NCI-H2196 treated with DMSO at 0.1 percent for 48 hours (cell line): Measurements from ENCODE around the gene TNRC6B.
A peak's percentile ranks its signal among the peaks of the same experiment; 100 is the strongest.

Experiments
- DNase-seq: peaks from one replicate; lab custom pipeline; 2025; ENCODE audit not compliant: unreplicated experiment; lab: John Stamatoyannopoulos, UW

Gene TNRC6B

DNA sequence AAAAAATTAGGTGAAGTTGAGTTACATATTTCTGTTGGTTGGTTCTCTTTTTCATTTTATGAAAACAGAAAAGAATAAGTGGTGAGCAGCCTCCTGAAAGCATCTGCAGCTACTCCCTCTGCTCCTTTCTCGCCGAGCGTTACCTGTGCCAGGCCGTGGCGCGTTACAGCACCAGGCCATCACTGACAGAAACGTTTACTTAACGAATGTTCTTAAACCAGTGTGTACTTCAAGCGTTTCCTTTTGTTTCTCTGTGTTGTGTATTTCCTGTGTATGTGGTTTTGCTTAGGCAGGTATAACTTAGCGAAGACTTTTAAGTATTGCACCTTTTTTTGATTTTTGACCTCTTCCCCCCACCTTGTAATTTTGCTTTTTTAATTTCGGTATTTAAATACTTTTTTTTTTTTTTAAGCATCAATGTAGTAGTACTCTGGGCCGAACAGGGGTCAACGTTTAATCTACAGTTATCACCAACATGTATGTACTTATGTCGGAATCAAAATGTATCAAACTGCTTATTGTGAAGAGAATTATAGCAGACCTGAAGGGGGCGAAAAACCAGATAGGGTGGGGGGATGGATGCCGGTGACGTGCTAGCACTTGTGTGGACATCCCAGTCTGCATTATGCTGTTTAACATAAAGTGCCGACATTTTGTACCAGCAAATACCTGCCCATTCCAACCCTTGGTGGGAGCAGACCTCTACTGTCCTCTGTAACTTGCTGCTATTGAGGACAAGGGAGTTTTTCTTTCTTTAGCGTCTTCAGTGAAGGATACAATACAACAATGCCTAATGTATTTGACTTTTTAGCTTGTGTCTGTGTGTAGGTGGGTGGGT is 147.0 kb downstream of the TNRC6B start:
- no peak for DNase-seq

- DNase-seq = no peak
Observed at GRCh38 chr22:40325315-40325714, 147.6 kb downstream of the TNRC6B start.

GRCh38 chr22:40326905-40327735 is 149.4 kb downstream of the TNRC6B start:
- peak; percentile 39 for DNase-seq

- no peak for DNase-seq
Observed at GRCh38 chr22:40328546-40329456, 151.1 kb downstream of the TNRC6B start.

GRCh38 chr22:40329466-40329865 is 151.7 kb downstream of the TNRC6B start:
- DNase-seq = no peak

GRCh38 chr22:40330086-40330485 is 152.4 kb downstream of the TNRC6B start:
- DNase-seq = no peak

GRCh38 chr22:40330615-40331014 is 152.9 kb downstream of the TNRC6B start:
- DNase-seq = no peak

DNA sequence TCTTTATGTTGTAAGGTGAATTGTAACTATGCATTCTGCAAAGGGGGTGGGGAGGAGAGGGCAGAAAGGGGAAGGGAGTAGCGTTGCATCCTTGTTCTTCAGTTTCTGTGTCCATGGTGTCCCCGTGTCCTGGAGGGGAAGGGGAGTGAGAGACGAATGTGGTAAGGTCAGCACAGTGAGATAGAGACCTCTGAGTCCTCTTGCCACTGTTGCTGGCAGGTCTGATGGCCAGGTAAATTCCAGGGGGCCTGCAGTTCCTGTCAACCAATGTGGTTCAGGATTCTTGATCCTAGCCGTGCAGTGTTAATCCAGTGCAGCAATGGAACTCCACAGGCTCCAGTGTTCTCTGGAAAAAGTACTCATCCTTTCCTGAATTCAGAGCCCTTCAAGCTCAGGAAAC is 154.0 kb downstream of the TNRC6B start:
- no peak for DNase-seq

DNA sequence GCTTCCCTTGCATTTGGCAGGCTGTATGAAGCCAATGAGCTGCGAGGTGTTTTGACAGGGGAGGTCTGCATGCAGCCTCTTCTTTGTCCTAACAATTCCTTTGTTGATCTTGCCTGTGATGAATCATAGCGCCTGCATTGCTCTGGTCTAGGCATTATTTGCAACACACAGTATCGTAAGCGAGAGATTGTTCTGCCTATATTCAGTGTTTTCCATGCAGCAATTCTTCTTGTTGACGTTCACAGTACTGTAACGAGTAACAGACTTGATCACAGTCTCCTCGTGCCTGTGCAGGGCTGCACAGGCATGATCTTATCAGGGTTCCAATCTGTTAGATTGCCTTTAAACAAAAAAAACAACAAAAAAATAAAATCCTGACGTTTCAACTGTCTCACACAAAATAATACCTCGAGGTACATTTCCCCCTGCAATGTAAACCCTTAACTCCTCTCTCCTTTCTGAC is 154.6 kb downstream of the TNRC6B start:
- DNase-seq = no peak

GRCh38 chr22:40334060-40334459 is 156.3 kb downstream of the TNRC6B start:
- no peak for DNase-seq

DNA sequence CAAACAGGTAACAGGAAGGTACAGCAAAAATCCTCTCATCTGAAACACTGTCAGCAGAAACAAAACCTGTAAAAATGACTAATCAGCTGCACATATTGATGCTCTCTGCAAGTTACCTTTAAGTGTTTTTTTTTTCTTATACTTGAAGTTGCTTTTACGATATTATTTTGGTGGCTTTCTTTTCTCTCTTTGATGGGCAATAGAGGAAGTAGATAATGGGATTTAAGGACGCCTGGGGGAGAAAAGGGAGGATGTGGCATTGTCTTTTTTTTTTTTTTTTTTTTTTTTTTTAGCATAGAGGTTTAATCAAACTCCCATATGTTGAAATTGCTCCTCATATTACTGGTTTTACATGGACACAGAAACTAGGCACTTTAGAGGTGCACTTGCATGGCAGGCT is 157.2 kb downstream of the TNRC6B start:
- DNase-seq = no peak

DNA sequence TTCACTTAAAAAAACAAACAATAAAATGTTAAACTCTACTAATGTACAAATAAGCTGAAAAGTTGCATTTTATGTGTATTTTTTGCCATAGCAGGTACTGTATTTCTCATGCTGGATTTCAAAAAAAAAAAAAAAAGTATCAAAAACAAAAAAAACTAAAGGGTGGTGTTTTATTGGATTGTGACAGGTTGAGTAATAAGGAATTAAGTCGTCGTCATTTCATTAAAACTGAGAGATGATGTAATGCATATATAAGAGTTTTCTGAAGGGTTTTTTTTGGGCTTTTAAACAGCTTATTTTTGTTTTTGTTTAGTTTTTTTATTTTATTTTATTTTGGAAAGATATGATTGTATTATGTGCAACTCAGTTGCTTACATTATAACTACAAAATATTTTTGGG is 157.6 kb downstream of the TNRC6B start:
- DNase-seq = no peak

DNA sequence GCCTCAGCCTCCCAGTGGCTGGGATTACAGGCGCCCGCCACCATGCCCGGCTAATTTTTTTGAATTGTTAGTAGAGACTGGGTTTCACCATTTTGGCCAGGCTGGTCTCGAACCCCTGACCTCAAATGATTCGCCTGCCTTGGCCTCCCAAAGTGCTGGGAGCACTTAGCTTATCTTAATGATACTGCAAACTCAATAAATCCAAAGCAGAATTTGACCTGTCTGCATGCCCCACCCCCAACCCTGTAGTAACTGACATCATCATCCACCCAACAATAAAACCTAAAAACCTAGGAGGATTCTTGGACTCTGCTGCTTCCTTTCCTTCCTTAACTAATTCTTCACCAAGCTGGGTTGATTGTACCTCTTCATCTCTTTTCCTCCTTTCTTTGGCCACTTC is 162.3 kb downstream of the TNRC6B start:
- DNase-seq = no peak

- DNase-seq = no peak
Observed at GRCh38 chr22:40341604-40342003, 163.9 kb downstream of the TNRC6B start.

GRCh38 chr22:40342521-40342920 is 164.8 kb downstream of the TNRC6B start:
- DNase-seq = no peak

DNA sequence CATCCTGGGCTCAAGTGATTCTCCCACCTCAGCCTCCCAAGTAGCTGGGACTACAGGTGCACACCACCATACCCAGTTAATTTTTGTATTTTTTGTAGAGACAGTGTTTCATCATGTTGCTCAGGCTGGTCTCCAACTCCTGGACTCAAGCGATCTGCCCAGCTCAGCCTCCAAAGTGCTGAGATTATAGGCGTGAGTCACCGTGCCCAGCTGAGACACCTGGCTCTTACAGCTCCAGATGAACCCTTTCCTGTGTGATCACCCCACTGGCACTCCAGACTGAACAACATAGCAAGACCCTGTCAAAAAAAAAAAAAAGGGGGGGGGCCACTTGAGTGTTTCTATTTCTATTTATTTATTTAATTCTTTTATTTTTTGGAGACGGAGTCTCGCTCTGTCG is 167.5 kb downstream of the TNRC6B start:
- DNase-seq = no peak

- no peak for DNase-seq
Observed at GRCh38 chr22:40345815-40346184, 168.1 kb downstream of the TNRC6B start.

DNA sequence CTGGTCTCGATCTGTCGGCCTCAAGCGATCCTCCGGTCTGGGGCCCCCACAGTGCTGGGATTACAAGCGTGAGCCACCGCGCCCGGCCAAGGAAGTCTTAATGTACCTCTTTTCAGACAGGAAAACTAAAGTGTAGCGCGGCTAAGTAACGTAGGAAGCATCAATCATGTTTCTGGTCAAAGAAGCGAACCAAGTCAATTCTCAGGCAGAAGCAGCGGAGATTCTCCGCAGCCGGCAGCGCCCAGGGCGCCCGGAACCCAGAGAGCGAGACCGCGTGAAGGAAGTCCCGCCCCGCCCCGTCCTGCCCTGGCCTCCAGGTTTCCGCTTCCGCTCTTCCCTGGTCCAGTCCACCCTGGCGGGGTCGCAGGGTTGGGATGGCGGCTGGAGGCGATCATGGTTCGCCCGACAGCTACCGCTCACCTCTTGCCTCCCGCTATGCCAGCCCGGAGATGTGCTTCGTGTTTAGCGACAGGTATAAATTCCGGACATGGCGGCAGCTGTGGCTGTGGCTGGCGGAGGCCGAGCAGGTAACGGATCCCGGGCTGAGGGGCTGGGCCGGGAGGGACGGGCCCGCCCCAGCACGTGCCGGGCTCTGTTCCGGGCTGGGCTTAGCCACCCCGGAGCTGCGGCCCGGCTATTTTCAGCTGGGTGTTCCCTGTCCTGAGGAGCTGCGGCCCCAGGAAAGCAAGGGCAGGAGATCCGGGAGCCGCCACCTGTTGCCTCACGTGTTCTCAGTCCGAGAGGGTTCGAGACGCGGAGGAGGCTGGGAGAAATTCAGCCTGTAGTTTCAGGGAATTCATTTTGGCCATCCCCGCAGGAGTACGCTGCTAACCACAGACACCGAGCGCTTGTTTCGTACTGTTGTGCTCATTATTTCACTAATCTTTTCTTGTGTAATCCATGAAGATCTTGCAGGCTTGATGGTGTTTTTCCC is 168.7 kb downstream of the TNRC6B start, which contains the start of gene ADSL:
Gene ADSL, plus strand, starts transcription at position 316 of the 934 bp plus-strand sequence. Its CDS starts 59 bp downstream, at position 375.
- peak; percentile 76 for DNase-seq

- no peak for DNase-seq
Observed at GRCh38 chr22:40347300-40347699, 169.6 kb downstream of the TNRC6B start.
